Measurements from ENCODE around the gene GRID1. TPM values are rescaled to one million over a fixed set of nuclear protein-coding genes. Genes with fewer than 3 reads are reported as not detected.

Gene GRID1
- total RNA-seq, 4 donors from 2014 or later, result 1.4 to 4.9 (median 2.0) TPM

- TF ChIP-seq, protein P1, sequence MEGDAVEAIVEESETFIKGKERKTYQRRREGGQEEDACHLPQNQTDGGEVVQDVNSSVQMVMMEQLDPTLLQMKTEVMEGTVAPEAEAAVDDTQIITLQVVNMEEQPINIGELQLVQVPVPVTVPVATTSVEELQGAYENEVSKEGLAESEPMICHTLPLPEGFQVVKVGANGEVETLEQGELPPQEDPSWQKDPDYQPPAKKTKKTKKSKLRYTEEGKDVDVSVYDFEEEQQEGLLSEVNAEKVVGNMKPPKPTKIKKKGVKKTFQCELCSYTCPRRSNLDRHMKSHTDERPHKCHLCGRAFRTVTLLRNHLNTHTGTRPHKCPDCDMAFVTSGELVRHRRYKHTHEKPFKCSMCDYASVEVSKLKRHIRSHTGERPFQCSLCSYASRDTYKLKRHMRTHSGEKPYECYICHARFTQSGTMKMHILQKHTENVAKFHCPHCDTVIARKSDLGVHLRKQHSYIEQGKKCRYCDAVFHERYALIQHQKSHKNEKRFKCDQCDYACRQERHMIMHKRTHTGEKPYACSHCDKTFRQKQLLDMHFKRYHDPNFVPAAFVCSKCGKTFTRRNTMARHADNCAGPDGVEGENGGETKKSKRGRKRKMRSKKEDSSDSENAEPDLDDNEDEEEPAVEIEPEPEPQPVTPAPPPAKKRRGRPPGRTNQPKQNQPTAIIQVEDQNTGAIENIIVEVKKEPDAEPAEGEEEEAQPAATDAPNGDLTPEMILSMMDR (IDR thresholded peaks at IDR 0.05), result no peak
- intact Hi-C loops (cut with DNase I; ENCODE audit: low total_unique reads), result no loop called here
- H3K4me3 ChIP-seq (ENCODE audit: low read depth, poor library complexity, severe bottlenecking), result no peak overlapping the region
- WGBS, 2 donors, result 74 to 76% methylated on average over 6 of the region's 6 CpGs
- DNase-seq (ENCODE audit: low spot score in 2 of 2), result peak in 1 of 2 donors; percentile 54
Measured at GRCh38 chr10:85612833-85613232, 753.8 kb downstream of the GRID1 start.

DNA sequence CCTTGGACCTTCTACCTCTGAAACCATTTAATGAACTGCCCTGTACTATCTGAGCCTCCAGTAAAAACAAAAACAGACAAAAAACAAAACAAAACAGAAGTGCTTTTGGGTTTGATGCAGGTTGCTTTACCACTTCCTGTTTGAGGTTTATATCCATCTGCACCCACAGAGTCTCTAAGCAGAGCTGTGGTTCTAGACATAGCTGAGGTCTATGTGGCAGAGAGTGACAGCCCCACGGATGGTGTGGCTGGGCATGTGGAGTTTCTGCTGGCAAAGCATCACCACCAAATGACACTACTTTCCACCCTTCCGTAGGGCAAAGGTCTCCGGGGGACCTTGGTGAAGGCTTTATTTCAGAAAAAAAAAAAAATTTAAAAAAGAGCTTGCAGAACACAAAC lies 754.2 kb downstream of the GRID1 start:
- no peak for TF ChIP-seq POLR2A (IDR thresholded peaks at IDR 0.05)
- TF ChIP-seq, protein P1 (IDR thresholded peaks at IDR 0.05), result no peak
- H3K4me3 ChIP-seq (ENCODE audit: low read depth, poor library complexity, severe bottlenecking), result no peak overlapping the region
- DNase-seq (ENCODE audit: low spot score in 2 of 2), result peak in 1 of 2 donors; percentile 56
- WGBS, 2 donors, result 66 to 67% methylated on average over 3 of the region's 3 CpGs
- intact Hi-C loops (cut with DNase I; ENCODE audit: low total_unique reads), result no loop called here

DNA sequence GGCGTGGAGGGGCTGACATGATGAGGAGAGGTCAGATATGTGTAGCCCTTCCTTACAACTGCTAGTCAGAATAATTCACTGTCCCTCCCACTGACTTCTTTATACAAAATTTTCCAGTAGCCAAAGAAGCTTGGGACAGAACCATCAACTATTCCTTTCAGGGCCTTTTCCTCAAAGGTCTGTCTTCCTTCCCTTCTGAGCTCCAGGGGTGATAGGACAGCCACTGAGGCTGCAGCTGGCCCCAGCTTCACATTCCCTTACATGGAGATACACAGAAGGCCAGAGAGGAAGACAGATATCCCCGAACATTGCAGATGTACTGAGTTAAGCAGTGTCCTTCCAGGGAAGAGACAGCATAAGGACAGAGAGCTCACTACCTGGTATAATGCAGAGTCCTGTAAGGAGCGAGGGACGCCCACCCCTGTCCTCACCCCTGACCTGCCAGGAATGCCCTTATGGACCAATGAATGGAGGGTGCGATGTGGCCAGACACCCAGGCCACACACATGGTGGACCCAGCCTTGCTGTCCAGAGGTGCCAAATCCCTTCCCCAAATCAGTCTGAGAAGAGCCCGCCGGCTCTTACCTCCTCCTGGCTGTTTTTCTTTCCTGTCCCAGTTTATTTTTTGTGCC lies 754.7 kb downstream of the GRID1 start:
- TF ChIP-seq POLR2A (IDR thresholded peaks at IDR 0.05), result no peak
- TF ChIP-seq, protein P1 (IDR thresholded peaks at IDR 0.05), result no peak
- no peak overlapping the region for H3K4me3 ChIP-seq (ENCODE audit: low read depth, poor library complexity, severe bottlenecking)
- intact Hi-C loops (cut with DNase I; ENCODE audit: low total_unique reads), result no loop called here
- WGBS, 2 donors, result 89 to 91% methylated on average over 7 of the region's 7 CpGs
- DNase-seq (ENCODE audit: low spot score in 2 of 2), result peak in 1 of 2 donors; percentile 78

- intact Hi-C loops (cut with DNase I; ENCODE audit: low total_unique reads), result no loop called here
- DNase-seq (ENCODE audit: low spot score in 2 of 2), result peak in 1 of 2 donors; percentile 52
Measured at GRCh38 chr10:85611093-85611740, 755.4 kb downstream of the GRID1 start.

DNA sequence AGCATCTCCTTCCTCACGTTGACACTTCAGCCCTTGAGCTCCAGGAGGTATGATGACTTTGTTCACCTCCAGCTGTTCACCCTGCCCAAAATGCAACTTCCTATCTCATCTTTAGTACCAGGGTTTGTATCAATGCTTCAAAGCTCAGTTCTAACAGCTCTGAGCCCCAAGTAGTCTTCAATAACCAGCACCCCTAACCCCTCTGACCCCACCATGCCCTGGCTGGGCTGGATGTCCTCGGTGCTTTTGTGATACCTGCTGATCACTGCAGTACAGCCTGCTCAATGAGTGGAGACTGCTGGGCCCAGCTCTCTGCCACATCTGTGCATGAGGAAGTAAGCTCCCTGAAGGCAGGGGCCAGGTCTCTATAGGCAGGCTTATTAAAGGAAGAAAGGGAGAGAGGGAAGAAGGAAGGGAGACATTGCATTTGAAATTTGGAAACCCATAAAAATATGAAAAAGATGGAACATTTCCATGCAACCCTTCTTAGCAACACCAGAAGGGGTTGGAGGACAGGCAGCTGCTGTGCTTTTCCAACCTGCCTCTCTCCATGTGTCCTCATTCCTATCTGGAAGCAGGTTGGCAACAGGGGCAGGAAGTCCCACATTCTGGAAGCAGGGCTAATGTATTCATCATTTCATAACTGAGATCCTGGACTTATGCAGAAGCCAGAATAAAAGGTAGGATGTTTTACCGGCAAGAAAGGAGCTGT lies 756.1 kb downstream of the GRID1 start:
- DNase-seq (ENCODE audit: low spot score in 2 of 2), result peak in 1 of 2 donors; percentile 70
- intact Hi-C loops (cut with DNase I; ENCODE audit: low total_unique reads), result no loop called here
- TF ChIP-seq POLR2A (IDR thresholded peaks at IDR 0.05), result no peak
- TF ChIP-seq, protein P1 (IDR thresholded peaks at IDR 0.05), result no peak
- no peak overlapping the region for H3K4me3 ChIP-seq (ENCODE audit: low read depth, poor library complexity, severe bottlenecking)
- WGBS, 2 donors, result 87 to 94% methylated on average over 3 of the region's 3 CpGs

More at GRCh38 chr10:85611093-85611740, 755.4 kb downstream of the GRID1 start:
- H3K4me3 ChIP-seq (ENCODE audit: low read depth, poor library complexity, severe bottlenecking), result no peak overlapping the region
- WGBS, 2 donors, result 86 to 89% methylated on average over 5 of the region's 5 CpGs
- TF ChIP-seq, protein P1 (IDR thresholded peaks at IDR 0.05), result no peak
- no peak for TF ChIP-seq POLR2A (IDR thresholded peaks at IDR 0.05)

All from lower leg skin (tissue), 4 donors.